H9 (cell line): ENCODE measurements around the gene ASPSCR1. TPM values are rescaled to one million over a fixed set of nuclear protein-coding genes. Genes with fewer than 3 reads are reported as not detected.

ENCODE experiments used
- DNase-seq: peaks from one replicate; pipeline ENCODE4 v3.0.0-alpha.2; 2017
- H2AFZ ChIP-seq: one replicate; pipeline ENCODE4 v1.6.1; 2013; ENCODE audit warnings: mild to moderate bottlenecking, low read length, control low read depth, moderate library complexity
- H2AK5ac ChIP-seq: 2 replicates; pipeline ENCODE4 v1.6.1; 2013; ENCODE audit warnings: low read length, control low read depth, mixed read lengths; ENCODE audit not compliant: insufficient read length
- H2BK120ac ChIP-seq: one replicate; pipeline ENCODE4 v1.6.1; 2013; ENCODE audit warnings: low read depth, mild to moderate bottlenecking, low read length, control low read depth, inconsistent platforms; ENCODE audit not compliant: poor library complexity, severe bottlenecking
- H2BK12ac ChIP-seq: 2 replicates; pipeline ENCODE4 v1.6.1; 2013; ENCODE audit warnings: low read length, control low read depth, mixed read lengths, low read depth; ENCODE audit not compliant: insufficient read length
- H2BK15ac ChIP-seq: 2 replicates; pipeline ENCODE4 v1.6.1; 2013; ENCODE audit warnings: low read depth, low read length, control low read depth
- H2BK20ac ChIP-seq: one replicate; pipeline ENCODE4 v1.6.1; 2013; ENCODE audit warnings: low read depth, mild to moderate bottlenecking, low read length, control low read depth, inconsistent platforms; ENCODE audit not compliant: poor library complexity, severe bottlenecking
- H2BK5ac ChIP-seq: 2 replicates; pipeline ENCODE4 v1.6.1; 2013; ENCODE audit warnings: low read length, control low read depth, mixed read lengths; ENCODE audit not compliant: insufficient read length
- H3K14ac ChIP-seq: 2 replicates; pipeline ENCODE4 v1.6.1; 2013; ENCODE audit warnings: low read length, control low read depth; ENCODE audit not compliant: insufficient read depth
- H3K18ac ChIP-seq: 2 replicates; pipeline ENCODE4 v1.6.1; 2013; ENCODE audit warnings: low read depth, mild to moderate bottlenecking, mixed read lengths, low read length, control low read depth; ENCODE audit not compliant: insufficient read length
- H3K23ac ChIP-seq: 2 replicates; pipeline ENCODE4 v1.6.1; 2013; ENCODE audit warnings: low read length, control low read depth, mixed read lengths, low read depth; ENCODE audit not compliant: insufficient read length
- H3K23me2 ChIP-seq: 2 replicates; pipeline ENCODE4 v1.6.1; 2013; ENCODE audit warnings: low read depth, mild to moderate bottlenecking, mixed read lengths, low read length, control low read depth; ENCODE audit not compliant: insufficient read length, poor library complexity, severe bottlenecking
- H3K27ac ChIP-seq: 2 replicates; pipeline ENCODE4 v1.5.1; 2013; ENCODE audit warnings: low read length, control low read depth, mixed read lengths, low read depth; ENCODE audit not compliant: insufficient read length
- H3K27me3 ChIP-seq: 2 replicates; pipeline ENCODE4 v1.6.1; 2013; ENCODE audit warnings: low read length, control low read depth, inconsistent platforms; ENCODE audit not compliant: insufficient read depth
- H3K4ac ChIP-seq: 2 replicates; pipeline ENCODE4 v1.6.1; 2013; ENCODE audit warnings: low read depth, mild to moderate bottlenecking, control low read depth, inconsistent platforms, low read length, moderate library complexity
- H3K4me1 ChIP-seq: 2 replicates; pipeline ENCODE4 v1.6.1; 2013; ENCODE audit warnings: low read length, control low read depth, inconsistent platforms; ENCODE audit not compliant: insufficient read depth
- H3K4me2 ChIP-seq: 2 replicates; pipeline ENCODE4 v1.6.1; 2013; ENCODE audit warnings: low read length, control low read depth, mixed read lengths; ENCODE audit not compliant: insufficient read length, insufficient read depth
- H3K56ac ChIP-seq: 2 replicates; pipeline ENCODE4 v1.6.1; 2013; ENCODE audit warnings: low read depth, mild to moderate bottlenecking, mixed read lengths, low read length, control low read depth; ENCODE audit not compliant: insufficient read length
- H3K79me1 ChIP-seq: 2 replicates; pipeline ENCODE4 v1.6.1; 2013; ENCODE audit warnings: low read depth, mild to moderate bottlenecking, moderate library complexity, low read length, control low read depth, inconsistent platforms; ENCODE audit not compliant: insufficient read depth, poor library complexity, severe bottlenecking
- H3K79me2 ChIP-seq: 2 replicates; pipeline ENCODE4 v1.6.1; 2013; ENCODE audit warnings: low read length, control low read depth, inconsistent platforms; ENCODE audit not compliant: insufficient read depth
- H3K9ac ChIP-seq: 2 replicates; pipeline ENCODE4 v1.6.1; 2013; ENCODE audit warnings: low read length, control low read depth, mixed read lengths; ENCODE audit not compliant: insufficient read length; ENCODE audit errors: extremely low read depth
- H3K9me3 ChIP-seq: one replicate; pipeline ENCODE4 v1.6.1; 2013; ENCODE audit warnings: low read depth, low read length, inconsistent platforms; ENCODE audit not compliant: control insufficient read depth
- H3T11ph ChIP-seq: one replicate; pipeline ENCODE4 v1.6.1; 2013; ENCODE audit warnings: mild to moderate bottlenecking, low read length, control low read depth, inconsistent platforms
- H4K20me1 ChIP-seq: one replicate; pipeline ENCODE4 v1.6.1; 2013; ENCODE audit not compliant: control insufficient read depth, insufficient read length, insufficient read depth
- H4K5ac ChIP-seq: 2 replicates; pipeline ENCODE4 v1.6.1; 2013; ENCODE audit warnings: low read depth, mild to moderate bottlenecking, mixed read lengths, low read length, control low read depth; ENCODE audit not compliant: insufficient read length
- H4K8ac ChIP-seq: replicated peaks from 2 replicates; pipeline ENCODE4 v1.6.1; 2013; ENCODE audit warnings: low read length, control low read depth, mixed read lengths, low read depth; ENCODE audit not compliant: insufficient read length
- H4K91ac ChIP-seq: 2 replicates; pipeline ENCODE4 v1.6.1; 2013; ENCODE audit warnings: low read depth, mild to moderate bottlenecking, moderate library complexity, mixed read lengths, low read length, control low read depth; ENCODE audit not compliant: insufficient read length
- H3K27ac Mint-ChIP-seq, 3 experiments: 2 replicates in 2 of 3; 3 replicates in 1 of 3; pipeline ENCODE4 v1.8.0; 2020 to 2021; ENCODE audit warnings: mixed read lengths in 3 of 3, mild to moderate bottlenecking in 1 of 3, moderate library complexity in 1 of 3
- H3K27me3 Mint-ChIP-seq: 2 replicates; pipeline ENCODE4 v1.8.0; 2021; ENCODE audit warnings: low read depth, mild to moderate bottlenecking, moderate library complexity, mixed read lengths
- H3K36me3 Mint-ChIP-seq, 3 experiments: 2 replicates in 2 of 3; 3 replicates in 1 of 3; pipeline ENCODE4 v1.8.0; 2020 to 2021; ENCODE audit warnings: low read depth in 3 of 3, mixed read lengths in 3 of 3; ENCODE audit not compliant: insufficient read depth in 1 of 3
- H3K4me1 Mint-ChIP-seq, 2 experiments: 2 replicates each; pipeline ENCODE4 v1.8.0; 2020; ENCODE audit warnings: mixed read lengths in 2 of 2
- H3K4me3 Mint-ChIP-seq, 2 experiments: 2 replicates in 1 of 2; 3 replicates in 1 of 2; pipeline ENCODE4 v1.8.0; 2020 to 2021; ENCODE audit warnings: mild to moderate bottlenecking in 2 of 2, mixed read lengths in 2 of 2, moderate library complexity in 1 of 2
- H3K9me3 Mint-ChIP-seq, 2 experiments: 2 replicates in 1 of 2; 3 replicates in 1 of 2; pipeline ENCODE4 v1.8.0; 2020; ENCODE audit warnings: mild to moderate bottlenecking in 2 of 2, mixed read lengths in 2 of 2, moderate library complexity in 1 of 2
- CTCF ChIP-seq: fragments of 200-600 bp; sonication (generic); conservative IDR thresholded peaks from 3 replicates; pipeline ENCODE4 v1.8.0; 2021; ENCODE audit warnings: antibody characterized with exemption, mild to moderate bottlenecking
- WGBS: extraction: QIAGEN DNeasy Blood & Tissue Kit; methylation state at CpG from one replicate; pipeline ENCODE4 v1.1.7; 2013; ENCODE audit warnings: missing lambda C conversion rate, low lambda C conversion rate, mixed read lengths; ENCODE audit not compliant: insufficient read length; ENCODE audit errors: extremely low coverage; 5-methylcytosine and 5-hydroxymethylcytosine counted together
- total RNA-seq: library from RNA; stranded (reverse); gene quantifications from 2 replicates; pipeline ENCODE4 v1.2.1, GENCODE V29; 2021

Gene ASPSCR1
- total RNA-seq, 1 experiment from 2014 or later, result 50.9 TPM

DNA sequence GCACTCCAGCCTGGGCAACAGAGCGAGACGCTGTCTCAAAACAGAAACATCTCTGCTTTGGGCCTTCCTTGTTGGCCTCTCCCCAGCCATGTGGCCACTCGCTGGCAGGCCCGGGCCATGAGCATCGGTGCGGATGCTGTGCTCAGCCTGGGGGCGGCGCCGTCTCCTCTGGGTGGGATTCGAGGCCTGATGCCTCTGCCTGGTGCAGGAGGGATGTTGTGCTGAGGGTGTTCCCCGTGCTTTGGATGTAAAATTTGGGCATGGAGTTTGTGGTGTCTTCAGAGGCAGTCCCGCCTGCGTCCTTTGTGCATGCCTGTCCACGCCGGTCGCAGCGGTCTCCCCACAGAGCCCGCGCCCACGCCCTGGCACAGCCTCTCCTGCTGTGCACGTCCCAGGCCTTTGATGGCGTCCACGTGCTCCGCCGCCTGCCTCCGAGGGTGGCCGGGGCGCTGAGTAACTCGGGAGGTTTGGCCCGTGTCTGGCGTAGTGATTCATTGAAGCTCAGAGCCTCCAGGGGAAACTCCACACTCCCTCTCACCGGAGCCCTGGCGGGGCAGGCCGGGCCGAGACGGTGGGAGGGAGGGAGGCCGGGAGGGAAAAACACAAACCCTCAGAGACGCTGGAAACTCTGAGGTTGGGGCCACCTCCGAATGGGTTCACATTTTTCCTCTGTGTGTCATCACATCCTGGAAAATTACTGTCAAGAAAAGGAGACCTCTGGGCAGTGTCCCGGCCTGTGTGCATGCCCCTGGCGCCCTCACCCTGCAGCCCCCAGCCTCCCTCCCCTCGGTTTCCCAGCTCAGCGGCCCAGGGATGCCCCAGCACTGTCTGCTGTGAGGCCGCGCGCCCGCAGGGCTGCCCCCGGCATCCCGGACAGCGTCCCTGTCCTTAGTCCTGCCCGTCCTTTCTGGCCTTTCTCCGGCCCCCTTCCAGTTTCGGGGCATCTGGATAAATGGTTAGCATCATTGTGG, 26.3 kb downstream of the ASPSCR1 start:
- no peak overlapping the region for H3T11ph ChIP-seq
- no peaks in the 10 kb centered on the region for H3K27me3 Mint-ChIP-seq
- no peaks in the 10 kb centered on the region for H3K4me1 Mint-ChIP-seq
- no peaks in the 10 kb centered on the region for H3K79me2 ChIP-seq
- TF ChIP-seq CTCF, result no peak
- no peak for DNase-seq
- no peak overlapping the region for H4K91ac ChIP-seq
- no peaks in the 10 kb centered on the region for H3K79me1 ChIP-seq
- H3K27ac Mint-ChIP-seq, result no peak overlapping the region
- no peak overlapping the region for H2BK15ac ChIP-seq
- H3K23me2 ChIP-seq, result no peaks in the 10 kb centered on the region
- H2BK120ac ChIP-seq, result no peak overlapping the region
- H3K14ac ChIP-seq, result no peak overlapping the region
- no peak overlapping the region for H2BK5ac ChIP-seq
- H3K4me2 ChIP-seq, result no peak overlapping the region
- no peak overlapping the region for H4K5ac ChIP-seq
- no peaks in the 10 kb centered on the region for H3K4me1 ChIP-seq
- H4K20me1 ChIP-seq, result no peaks in the 10 kb centered on the region
- H3K56ac ChIP-seq, result no peak overlapping the region
- no peaks in the 10 kb centered on the region for H3K36me3 Mint-ChIP-seq
- H3K23ac ChIP-seq, result no peak overlapping the region
- H3K9me3 ChIP-seq, result no peaks in the 10 kb centered on the region
- no peak overlapping the region for H3K27ac ChIP-seq
- H4K8ac ChIP-seq, result no peak overlapping the region
- H3K27me3 ChIP-seq, result no peaks in the 10 kb centered on the region
- no peak overlapping the region for H3K9ac ChIP-seq
- no CpG with 5 or more reads among the region's 53 CpGs for WGBS
- no peaks in the 10 kb centered on the region for H3K9me3 Mint-ChIP-seq
- no peak overlapping the region for H2AFZ ChIP-seq
- no peak overlapping the region for H3K4me3 Mint-ChIP-seq
- no peak overlapping the region for H2AK5ac ChIP-seq
- no peak overlapping the region for H2BK12ac ChIP-seq
- no peak overlapping the region for H3K4ac ChIP-seq
- no peak overlapping the region for H3K18ac ChIP-seq
- H2BK20ac ChIP-seq, result no peak overlapping the region
